ENCODE data around the gene SLC15A1.

GRCh38 chr13:98766697-98767096 lies 14.2 kb upstream of the SLC15A1 start:
- TF ChIP-seq FOSB (CRISPR knock-in tag; IDR thresholded peaks at IDR 0.05), result no peak
- no peak for TF ChIP-seq RAD21 (conservative IDR thresholded peaks at IDR 0.05 in 1 of 2, IDR thresholded peaks at IDR 0.05 in 1 of 2)
- no peak for TF ChIP-seq EP300 (IDR thresholded peaks at IDR 0.05)

Data from A549 (cell line).